Gastrocnemius medialis (tissue), 4 donors: ENCODE data around the gene ATRAID. TPM values are rescaled to one million over a fixed set of nuclear protein-coding genes. Genes with fewer than 3 reads are reported as not detected.

Experiments
- ATAC-seq, 2 donors: fragments of 150-250 bp; one replicate each; pipeline ENCODE4 v1.9.1; 2016
- DNase-seq, 2 donors: peaks; one replicate each; pipeline ENCODE4 v3.0.0-alpha.2; 2019
- H3K27ac ChIP-seq, 4 donors: fragments of 200-600 bp; sonication (generic); 1 replicate in 1 of 4; 2 replicates in 3 of 4; pipeline ENCODE4 v1.5.1; 2016 to 2018; ENCODE audit warnings: mild to moderate bottlenecking in 2 of 4, moderate library complexity in 1 of 4
- H3K27me3 ChIP-seq, 3 donors: fragments of 200-600 bp; sonication (generic) in 2 of 3; 1 replicate in 1 of 3; 2 replicates in 2 of 3; pipeline versions ENCODE4 v1.5.1 to v1.6.0; 2016 to 2019; ENCODE audit warnings: mild to moderate bottlenecking in 1 of 3, moderate library complexity in 1 of 3
- H3K36me3 ChIP-seq, 2 donors: fragments of 200-600 bp; sonication (generic) in 1 of 2; one replicate each; pipeline ENCODE4 v1.5.1; 2017 to 2018
- H3K4me1 ChIP-seq, 2 donors: fragments of 200-600 bp; sonication (generic) in 1 of 2; one replicate each; pipeline ENCODE4 v1.5.1; 2016 to 2017; ENCODE audit warnings: mild to moderate bottlenecking in 2 of 2
- H3K4me3 ChIP-seq, 4 donors: fragments of 200-600 bp; sonication (generic) in 3 of 4; 1 replicate in 1 of 4; 2 replicates in 3 of 4; pipeline ENCODE4 v1.5.1; 2016 to 2019; ENCODE audit warnings: mild to moderate bottlenecking in 2 of 4
- H3K9me3 ChIP-seq, 3 donors: fragments of 200-600 bp; sonication (generic) in 2 of 3; 1 replicate in 1 of 3; 2 replicates in 2 of 3; pipeline ENCODE4 v1.5.1; 2016 to 2019
- POLR2A ChIP-seq, 2 donors: fragments of 450-650 bp; IDR thresholded peaks; one replicate each; pipeline ENCODE4 v1.6.1; 2017; ENCODE audit warnings: antibody characterized with exemption in 2 of 2, mild to moderate bottlenecking in 2 of 2, moderate library complexity in 2 of 2
- in situ Hi-C, 4 donors: fragments of 200-750 bp; cut with MboI; loops; one replicate each; pipeline versions ENCODE4 v1.15.0 to v1.8.0; 2017; ENCODE audit warnings: low sequenced_read_pairs in 4 of 4
- intact Hi-C: fragments of 100-400 bp; cut with DNase I; formaldehyde crosslinking; loops from one replicate; pipeline ENCODE4 v1.15.1; 2023; ENCODE audit warnings: low total_unique reads
- total RNA-seq, 4 donors: library from RNA; depleted of rRNA; stranded (reverse); fragments of >200 nt; gene quantifications; one replicate each; pipeline versions ENCODE4 v1.1.0 to v1.2.3, GENCODE V29; 2016
- TF ChIP-seq, protein P1 (sequence below), 5 experiments: fragments of 450-650 bp in 3 of 5; fragments of 200-600 bp in 2 of 5; sonication (generic) in 2 of 5; IDR thresholded peaks in 4 of 5; conservative IDR thresholded peaks in 1 of 5; 1 replicate in 4 of 5; 2 replicates in 1 of 5; pipeline ENCODE4 v1.5.1; 2016 to 2019; ENCODE audit warnings: antibody characterized with exemption in 5 of 5, mild to moderate bottlenecking in 3 of 5, moderate library complexity in 3 of 5

ATRAID gene
- total RNA-seq, 4 donors from 2014 or later: 131 to 203 (median 171) TPM

DNA sequence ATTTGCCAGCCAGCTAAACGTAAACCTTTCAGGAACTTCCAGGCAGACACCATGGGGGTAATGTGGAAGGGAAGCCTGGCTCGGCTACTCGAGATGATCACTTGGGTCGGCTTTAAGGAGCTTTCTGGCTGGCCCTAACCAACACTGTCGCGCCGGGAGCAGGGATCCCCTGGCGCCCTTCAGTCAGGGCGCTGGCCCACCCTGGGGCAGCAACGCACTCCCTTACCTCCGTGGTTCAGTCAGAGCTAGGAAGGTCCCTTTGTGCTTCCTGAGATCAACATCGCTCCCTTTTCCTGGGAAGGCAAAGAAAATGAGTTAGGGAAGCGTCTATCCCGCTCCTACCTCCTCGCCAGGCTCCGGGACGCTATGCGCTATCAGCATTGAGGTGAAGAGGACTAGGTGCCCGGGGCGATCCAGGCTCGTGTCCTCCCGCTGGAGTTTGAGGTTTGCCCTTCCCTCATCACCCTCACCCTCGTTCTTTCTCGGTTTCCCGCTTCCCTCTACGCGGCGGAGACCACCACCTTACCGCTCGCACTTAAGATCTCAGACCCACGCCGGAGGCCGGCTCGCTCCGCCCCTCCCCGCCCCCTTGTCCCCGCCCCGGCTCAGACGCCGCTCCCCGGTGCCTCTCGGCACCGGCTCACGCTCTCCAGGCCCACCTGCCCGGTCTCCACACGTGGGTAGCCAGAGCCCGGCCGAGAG, 449 bp upstream of the ATRAID start:
- peak; percentile 28 to 31 for ATAC-seq
- Histone ChIP-seq H3K9me3 (no peaks in the 10 kb centered on the region), H3K36me3 (peaks cover 0 to 45% of the 10 kb centered on the region in 2 donors), H3K27ac (peak overlapping the region; percentile 94 to 99 (median 98)), H3K27me3 (no peaks in the 10 kb centered on the region), H3K4me3 (peak overlapping the region; percentile 83 to 94 (median 87)), H3K4me1 (peaks cover 12 to 18% of the 10 kb centered on the region in 2 donors)
- in situ Hi-C loops: loop anchor here in 1 of 4 donors (25.0 kb wide), 1 partner anchor 249 kb away; the partner anchor contains the start of gene MAPRE3
- TF ChIP-seq, protein P1, sequence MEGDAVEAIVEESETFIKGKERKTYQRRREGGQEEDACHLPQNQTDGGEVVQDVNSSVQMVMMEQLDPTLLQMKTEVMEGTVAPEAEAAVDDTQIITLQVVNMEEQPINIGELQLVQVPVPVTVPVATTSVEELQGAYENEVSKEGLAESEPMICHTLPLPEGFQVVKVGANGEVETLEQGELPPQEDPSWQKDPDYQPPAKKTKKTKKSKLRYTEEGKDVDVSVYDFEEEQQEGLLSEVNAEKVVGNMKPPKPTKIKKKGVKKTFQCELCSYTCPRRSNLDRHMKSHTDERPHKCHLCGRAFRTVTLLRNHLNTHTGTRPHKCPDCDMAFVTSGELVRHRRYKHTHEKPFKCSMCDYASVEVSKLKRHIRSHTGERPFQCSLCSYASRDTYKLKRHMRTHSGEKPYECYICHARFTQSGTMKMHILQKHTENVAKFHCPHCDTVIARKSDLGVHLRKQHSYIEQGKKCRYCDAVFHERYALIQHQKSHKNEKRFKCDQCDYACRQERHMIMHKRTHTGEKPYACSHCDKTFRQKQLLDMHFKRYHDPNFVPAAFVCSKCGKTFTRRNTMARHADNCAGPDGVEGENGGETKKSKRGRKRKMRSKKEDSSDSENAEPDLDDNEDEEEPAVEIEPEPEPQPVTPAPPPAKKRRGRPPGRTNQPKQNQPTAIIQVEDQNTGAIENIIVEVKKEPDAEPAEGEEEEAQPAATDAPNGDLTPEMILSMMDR (IDR thresholded peaks at IDR 0.05 in 4 of 5, conservative IDR thresholded peaks at IDR 0.05 in 1 of 5): no peak
- no peak for TF ChIP-seq POLR2A (IDR thresholded peaks at IDR 0.05)
- intact Hi-C loops: loop anchor here (5.0 to 10.0 kb wide), 3 partner anchors 71 to 273 kb away; partner anchors contain the start of genes GTF3C2, IFT172 and TRIM54
- no peak for DNase-seq

DNA sequence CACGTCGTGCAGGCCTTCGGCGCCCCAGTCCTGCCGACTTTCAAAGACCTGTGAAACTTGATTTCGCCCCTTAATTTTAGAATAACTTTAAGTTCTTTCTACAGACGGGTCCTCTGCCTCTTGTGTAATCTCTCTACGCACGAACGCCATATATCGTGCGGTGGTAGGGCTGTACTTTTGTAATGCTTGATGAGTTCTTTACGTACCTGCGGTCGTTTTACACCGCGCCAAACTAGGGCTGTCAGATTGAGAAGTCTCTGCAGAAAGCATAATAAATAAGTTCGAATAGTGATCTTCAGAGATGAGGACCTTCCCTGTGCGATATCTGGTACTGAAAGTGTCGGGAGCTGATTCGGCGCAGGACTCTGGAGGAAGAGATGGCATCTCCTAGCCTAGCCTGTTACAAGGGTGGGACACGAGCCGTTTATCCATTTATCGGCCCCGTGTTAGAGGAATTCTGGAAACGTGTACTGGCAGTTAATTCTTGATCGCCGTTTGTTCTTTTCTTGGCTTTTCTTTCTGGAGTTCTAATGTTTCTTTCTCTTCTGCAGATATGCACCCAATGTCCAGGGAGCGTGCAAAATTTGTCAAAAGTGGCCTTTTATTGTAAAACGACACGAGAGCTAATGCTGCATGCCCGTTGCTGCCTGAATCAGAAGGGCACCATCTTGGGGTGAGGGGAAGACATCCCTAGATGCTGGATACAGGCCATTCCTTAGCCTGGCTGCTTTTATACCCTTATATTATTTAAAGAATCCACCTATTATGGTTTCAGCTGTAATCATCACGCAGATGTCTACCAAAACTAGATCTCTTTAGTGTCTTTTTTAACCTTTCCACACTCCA, 1.0 kb downstream of the ATRAID start:
- TF ChIP-seq, protein P1 (IDR thresholded peaks at IDR 0.05 in 4 of 5, conservative IDR thresholded peaks at IDR 0.05 in 1 of 5): no peak
- no peak for TF ChIP-seq POLR2A (IDR thresholded peaks at IDR 0.05)
- DNase-seq (no peak), ATAC-seq (peak; percentile 55)
- Histone ChIP-seq H3K4me1 (peaks cover 15 to 24% of the 10 kb centered on the region in 2 donors), H3K4me3 (peak overlapping the region; percentile 83 to 94 (median 87)), H3K36me3 (peaks cover 0 to 33% of the 10 kb centered on the region in 2 donors), H3K9me3 (no peaks in the 10 kb centered on the region), H3K27ac (peak overlapping the region; percentile 94 to 99 (median 98)), H3K27me3 (no peaks in the 10 kb centered on the region)
- intact Hi-C loops (loop anchor here (1.0 to 10.0 kb wide), 5 partner anchors 69 to 272 kb away; partner anchors contain the start of genes GTF3C2, IFT172, KHK and PREB), in situ Hi-C loops (loop anchor here in 1 of 4 donors (25.0 kb wide), 1 partner anchor 251 kb away; the partner anchor contains the start of gene MAPRE3)

DNA sequence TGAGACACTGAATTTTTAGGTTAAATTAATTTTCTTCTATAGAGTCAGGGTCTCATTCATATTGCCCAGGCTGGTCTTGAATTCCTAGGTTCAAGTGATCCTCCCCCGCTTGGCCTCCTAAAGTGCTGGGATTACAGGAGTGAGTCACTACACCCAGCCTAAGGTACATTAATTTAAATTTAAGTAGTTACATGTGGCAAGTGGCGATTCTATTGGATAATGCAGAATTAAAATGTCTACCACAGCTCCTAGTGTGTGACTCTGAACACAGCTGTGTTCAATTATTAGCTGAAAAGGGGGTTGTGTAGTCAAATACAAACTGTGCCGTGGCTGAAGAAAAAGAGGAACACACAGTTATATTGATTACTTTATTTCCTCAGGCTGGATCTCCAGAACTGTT, 3.1 kb downstream of the ATRAID start:
- TF ChIP-seq, protein P1 (IDR thresholded peaks at IDR 0.05 in 4 of 5, conservative IDR thresholded peaks at IDR 0.05 in 1 of 5): no peak
- TF ChIP-seq POLR2A (IDR thresholded peaks at IDR 0.05): no peak
- DNase-seq: no peak
- Histone ChIP-seq H3K4me3 (no peak overlapping the region), H3K9me3 (no peaks in the 10 kb centered on the region), H3K27me3 (no peaks in the 10 kb centered on the region), H3K36me3 (peaks cover 0 to 27% of the 10 kb centered on the region in 2 donors), H3K27ac (peak overlapping the region in 1 of 4 donors; percentile 20), H3K4me1 (peaks cover 15 to 26% of the 10 kb centered on the region in 2 donors)
- intact Hi-C loops (loop anchor here (5.0 to 10.0 kb wide), 3 partner anchors 67 to 270 kb away; partner anchors contain the start of genes GTF3C2, IFT172 and TRIM54), in situ Hi-C loops (loop anchor here in 1 of 4 donors (25.0 kb wide), 1 partner anchor 253 kb away; the partner anchor contains the start of gene MAPRE3)
- ATAC-seq: no peak

DNA sequence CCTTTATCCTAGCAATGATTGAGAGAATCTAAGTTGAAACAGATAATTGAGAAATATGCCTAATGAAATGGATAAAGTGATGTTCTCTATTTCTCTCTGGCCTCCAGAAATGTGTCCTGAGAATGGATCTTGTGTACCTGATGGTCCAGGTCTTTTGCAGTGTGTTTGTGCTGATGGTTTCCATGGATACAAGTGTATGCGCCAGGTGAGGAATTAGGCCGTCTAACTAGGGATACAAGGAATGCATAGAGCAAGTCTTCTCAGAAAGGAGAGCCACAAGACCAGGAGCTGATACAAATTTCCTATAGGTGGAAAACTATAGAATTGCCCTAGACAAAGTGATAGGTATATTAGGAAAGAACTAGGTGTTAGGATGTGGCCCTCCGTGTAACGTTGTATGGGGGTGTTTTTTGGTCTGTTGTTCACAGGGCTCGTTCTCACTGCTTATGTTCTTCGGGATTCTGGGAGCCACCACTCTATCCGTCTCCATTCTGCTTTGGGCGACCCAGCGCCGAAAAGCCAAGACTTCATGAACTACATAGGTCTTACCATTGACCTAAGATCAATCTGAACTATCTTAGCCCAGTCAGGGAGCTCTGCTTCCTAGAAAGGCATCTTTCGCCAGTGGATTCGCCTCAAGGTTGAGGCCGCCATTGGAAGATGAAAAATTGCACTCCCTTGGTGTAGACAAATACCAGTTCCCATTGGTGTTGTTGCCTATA, 4.7 kb downstream of the ATRAID start:
- peak overlapping the region; percentile 73 to 77 (median 74) for H3K27ac ChIP-seq
- intact Hi-C loops (loop anchor here (10.0 kb wide), 1 partner anchor 268 kb away; the partner anchor contains the start of gene IFT172), in situ Hi-C loops (loop anchor here in 1 of 4 donors (25.0 kb wide), 1 partner anchor 254 kb away; the partner anchor contains the start of gene MAPRE3)
- ATAC-seq (no peak), DNase-seq (no peak)
- H3K4me1 ChIP-seq: peaks cover 11 to 21% of the 10 kb centered on the region in 2 donors
- H3K4me3 ChIP-seq: peak overlapping the region; percentile 57 to 65 (median 63)
- no peaks in the 10 kb centered on the region for H3K27me3 ChIP-seq
- TF ChIP-seq, protein P1 (IDR thresholded peaks at IDR 0.05 in 4 of 5, conservative IDR thresholded peaks at IDR 0.05 in 1 of 5): no peak
- TF ChIP-seq POLR2A (IDR thresholded peaks at IDR 0.05): no peak
- H3K9me3 ChIP-seq: no peaks in the 10 kb centered on the region
- H3K36me3 ChIP-seq: peaks cover 0 to 38% of the 10 kb centered on the region in 2 donors
